Esophagus squamous epithelium (tissue), 4 donors: ENCODE data around the gene ESM1.

ENCODE experiments used
- CTCF ChIP-seq, 6 experiments: fragments of 450-650 bp in 4 of 6; fragments of 200-600 bp in 2 of 6; sonication (generic) in 2 of 6; IDR thresholded peaks; one replicate each; pipeline ENCODE4 v1.5.1; 2016 to 2019; ENCODE audit warnings: antibody characterized with exemption in 6 of 6, mild to moderate bottlenecking in 4 of 6, moderate library complexity in 4 of 6
- POLR2A ChIP-seq, 4 donors: fragments of 450-650 bp; IDR thresholded peaks; one replicate each; pipeline ENCODE4 v1.6.1; 2017; ENCODE audit warnings: antibody characterized with exemption in 4 of 4, mild to moderate bottlenecking in 4 of 4, moderate library complexity in 3 of 4

DNA sequence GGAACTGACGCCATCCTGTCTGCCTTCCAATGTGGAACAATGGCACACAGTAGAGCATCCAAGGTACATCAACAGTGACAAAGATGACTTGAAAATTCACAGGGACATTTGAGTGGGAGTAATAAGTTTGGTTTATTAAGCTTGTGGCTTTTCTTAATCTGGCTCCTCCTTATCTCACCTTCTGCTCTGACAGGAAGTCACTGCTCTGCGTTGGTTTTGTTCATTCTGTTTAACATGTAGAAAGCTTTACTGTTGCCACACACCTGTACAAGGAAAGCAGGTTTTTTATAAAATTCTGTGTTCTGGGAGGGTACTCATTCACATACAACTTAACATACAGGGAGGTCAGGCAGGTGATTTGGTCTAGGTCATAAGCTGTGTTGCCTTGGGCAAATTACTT is 37.1 kb upstream of the ESM1 start:
- TF ChIP-seq CTCF (IDR thresholded peaks at IDR 0.05) (no peak), POLR2A (IDR thresholded peaks at IDR 0.05) (no peak)
